HG02852 (cell line): ENCODE data around the gene PEX19.

Experiments
- ATAC-seq: cut with Tn5 transposase; IDR thresholded peaks from one replicate; pipeline ENCODE4 v1.9.1; 2021; ENCODE audit warnings: mild to moderate bottlenecking, moderate library complexity; ENCODE audit not compliant: unreplicated experiment

The PEX19 gene

DNA sequence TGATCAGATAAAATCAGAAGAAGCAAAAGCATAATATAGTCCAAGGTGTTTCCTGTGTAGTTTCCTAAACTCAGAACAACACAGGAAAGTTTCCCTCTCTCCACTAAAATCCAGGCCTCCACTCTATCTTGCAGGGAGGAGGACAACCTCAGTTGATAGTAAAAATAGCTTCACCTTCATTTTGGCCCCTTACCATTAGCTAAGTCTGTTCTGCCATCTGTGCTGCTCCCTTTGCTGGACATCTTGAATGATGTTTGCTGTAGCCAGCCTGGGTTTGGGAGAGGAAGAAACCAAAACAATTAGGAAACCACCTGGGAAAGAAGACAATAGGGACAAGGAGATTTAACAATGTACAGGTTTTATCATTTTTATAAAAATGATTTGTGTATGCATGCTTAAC, 41.2 kb downstream of the PEX19 start:
- no peak for ATAC-seq

DNA sequence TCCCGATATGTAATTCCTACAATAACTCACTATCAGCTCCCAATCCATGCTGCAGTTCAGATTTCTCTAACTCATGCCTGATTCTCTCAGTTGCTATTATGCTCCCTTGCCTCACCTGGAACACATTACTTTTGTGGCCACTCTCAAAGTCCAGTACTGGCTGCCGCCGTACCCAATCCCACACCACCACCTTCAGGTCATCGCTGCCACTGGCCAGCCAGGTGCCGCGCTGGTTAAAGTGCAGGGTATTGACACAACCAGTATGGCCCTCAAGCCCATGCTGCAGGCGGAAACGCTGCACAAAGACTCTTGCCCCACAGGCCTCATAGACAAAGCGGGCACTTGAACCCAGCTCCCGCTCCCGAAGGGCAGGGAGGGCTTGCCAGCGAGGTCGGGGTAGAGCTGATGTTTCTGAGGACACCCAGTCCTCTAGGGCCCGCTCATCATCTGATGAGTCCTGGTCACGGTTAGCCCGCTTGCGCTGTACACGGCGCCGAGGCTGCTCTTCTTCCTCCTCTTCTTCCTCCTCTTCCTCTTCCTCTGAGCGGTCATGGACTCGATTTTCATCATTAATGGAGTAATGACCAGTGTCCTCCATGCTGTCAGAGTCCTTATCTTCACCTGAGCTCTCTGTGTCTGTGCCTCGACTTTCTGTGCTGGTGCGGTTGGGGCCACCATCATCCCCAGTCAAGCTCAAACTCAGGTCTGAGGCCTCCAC, 45.2 kb downstream of the PEX19 start:
- no peak for ATAC-seq

DNA sequence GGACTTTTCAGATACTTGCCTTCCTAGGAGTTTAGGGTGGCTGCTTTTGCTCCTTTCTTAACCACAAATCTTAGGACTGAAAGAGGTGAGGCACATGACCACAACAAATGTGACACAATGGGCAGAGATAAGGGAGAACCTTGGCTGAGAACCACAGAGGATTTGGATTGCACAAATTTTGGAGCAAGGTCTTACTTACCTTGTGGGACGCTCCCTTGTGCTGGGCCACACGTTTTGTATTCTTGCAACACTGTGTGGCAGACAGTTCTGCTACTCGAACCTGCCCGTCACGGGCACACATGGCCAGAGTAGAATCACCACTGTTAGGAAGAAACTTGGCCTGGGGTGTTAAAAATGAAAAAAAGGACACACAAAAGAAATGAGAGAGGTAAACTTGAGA, 46.5 kb downstream of the PEX19 start:
- no peak for ATAC-seq

DNA sequence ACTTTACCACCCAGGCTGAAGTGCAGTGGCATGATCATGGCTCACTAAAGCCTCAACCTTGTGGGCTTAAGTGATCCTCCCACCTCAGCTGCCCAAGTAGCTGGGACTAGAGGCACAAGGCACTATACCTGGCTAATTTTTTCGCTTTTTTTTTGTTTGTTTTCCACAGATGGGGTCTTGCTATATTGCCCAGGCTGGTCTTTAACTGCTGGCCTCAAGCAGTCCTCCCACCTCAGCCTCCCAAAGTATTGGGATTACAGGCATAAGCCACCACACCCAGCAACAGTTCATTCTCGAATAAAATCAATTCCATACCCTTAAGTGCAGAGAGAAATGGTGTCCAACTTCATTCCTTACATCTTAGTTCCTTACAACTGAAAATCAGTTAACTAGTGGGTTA, 47.4 kb downstream of the PEX19 start:
- no peak for ATAC-seq

DNA sequence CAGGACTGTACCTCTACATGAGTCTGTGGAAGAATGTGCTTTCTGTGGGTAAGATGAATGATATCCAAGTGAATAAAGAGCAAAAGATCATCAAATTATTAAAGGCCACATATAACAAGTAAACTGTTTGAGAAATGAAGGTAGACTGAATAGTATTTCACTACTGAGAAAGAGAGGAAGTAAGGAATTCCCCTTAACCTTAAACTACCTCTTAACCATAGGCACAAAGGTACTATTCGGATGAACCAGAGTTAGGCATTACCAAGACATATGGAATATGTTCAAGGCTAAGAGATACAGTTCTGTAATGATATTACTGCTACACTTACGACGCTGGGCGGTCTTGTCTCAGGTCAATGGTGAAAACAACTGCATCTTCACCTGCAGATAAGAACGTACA, 48.1 kb downstream of the PEX19 start:
- ATAC-seq, result no peak

DNA sequence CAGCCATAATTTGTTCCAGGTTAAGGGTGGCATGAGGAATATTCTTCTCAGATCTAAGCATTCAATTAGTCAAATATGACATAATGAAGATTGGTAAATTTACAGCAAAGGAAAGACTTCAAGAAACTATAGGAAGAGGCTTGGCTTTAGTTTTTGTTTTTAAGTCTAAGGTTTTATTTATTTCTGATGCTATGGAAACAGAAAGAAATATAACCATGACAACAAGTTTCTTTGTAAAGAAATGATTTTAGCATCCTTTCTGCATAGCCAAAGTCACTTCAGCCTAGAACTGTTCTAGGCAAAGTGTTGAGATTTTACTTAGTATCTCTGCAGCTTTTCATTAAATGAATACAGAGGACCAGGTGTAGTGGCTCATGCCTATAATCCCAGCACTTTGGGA, 52.0 kb downstream of the PEX19 start:
- no peak for ATAC-seq

DNA sequence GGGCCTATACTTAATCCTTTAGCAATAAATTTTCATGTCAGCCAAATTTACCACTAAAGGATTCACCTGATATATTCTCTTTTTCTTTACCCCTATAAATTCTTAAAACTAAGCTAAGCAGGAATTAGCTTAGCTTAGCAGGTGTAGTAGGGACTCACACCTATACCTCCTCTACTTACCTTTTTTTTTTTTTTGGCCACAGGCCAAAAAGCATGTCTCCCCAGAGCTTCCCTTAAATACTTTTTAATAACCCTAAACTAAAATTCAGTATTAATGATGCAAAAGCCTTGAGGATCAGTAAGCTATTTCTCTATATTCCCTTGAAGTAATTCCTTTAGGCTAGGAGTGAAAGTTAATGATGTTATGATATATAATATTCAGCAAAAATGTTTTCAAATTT, 56.5 kb downstream of the PEX19 start:
- no peak for ATAC-seq

DNA sequence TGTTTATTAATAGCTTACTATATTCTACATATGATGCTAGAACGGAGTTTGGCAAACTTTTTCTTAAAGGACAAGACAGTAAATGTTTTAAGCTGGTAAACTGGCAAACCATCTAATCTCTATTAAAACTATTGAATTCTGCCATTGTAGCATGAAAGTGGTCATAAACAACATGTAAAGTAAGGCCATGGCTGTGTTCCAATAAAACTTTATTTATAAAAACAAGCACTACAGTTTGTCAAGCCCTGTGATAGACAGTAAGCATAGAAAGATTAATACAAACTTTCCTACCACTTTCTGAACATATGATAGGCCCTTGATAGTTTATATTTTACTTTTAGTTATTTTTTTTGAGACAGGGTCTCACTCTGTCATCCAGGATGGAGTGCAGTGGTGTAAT, 57.4 kb downstream of the PEX19 start:
- ATAC-seq, result no peak

DNA sequence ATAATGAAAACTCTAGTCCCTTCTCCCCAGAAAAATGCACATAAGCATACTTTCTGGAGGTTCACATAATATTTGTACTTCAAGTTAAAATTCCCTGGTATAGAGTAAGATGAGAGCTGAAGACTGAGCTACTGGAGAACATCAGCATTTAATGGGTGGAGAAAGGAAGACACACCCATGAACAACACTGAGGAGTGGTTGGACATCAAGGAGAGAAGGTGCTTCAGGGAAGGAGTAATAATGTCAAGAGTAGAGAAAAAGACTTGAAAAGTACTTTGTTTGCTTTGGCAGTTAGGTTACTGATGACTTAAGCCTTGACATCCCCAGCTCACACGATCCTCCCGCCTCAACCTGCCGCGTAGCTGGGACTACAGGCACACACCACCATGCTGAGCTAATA, 57.9 kb downstream of the PEX19 start:
- ATAC-seq, result no peak
